ENCODE measurements around the gene XPNPEP3. TPM values are rescaled to one million over a fixed set of nuclear protein-coding genes. Genes with fewer than 3 reads are reported as not detected.
A peak's percentile ranks its signal among the peaks of the same experiment; 100 is the strongest.

XPNPEP3 gene
- polyA plus RNA-seq (2012; ENCODE audit: insufficient read length, low read depth) = 13.9 TPM

- TF ChIP-seq TAF1 (IDR thresholded peaks at IDR 0.05; ENCODE audit: borderline replicate concordance, insufficient read depth, low read length) = peak; percentile 72; the same call in 1 of the 2 replicates
- TF ChIP-seq POLR2AphosphoS5 (IDR thresholded peaks at IDR 0.05; ENCODE audit: low read depth, low read length) = peak; percentile 57; the same call in 1 of the 2 replicates
- TF ChIP-seq FOXP2 (optimal IDR thresholded peaks at IDR 0.05; ENCODE audit: borderline replicate concordance, extremely low read depth, extremely low read length, insufficient read depth) = peak; percentile 51
- TF ChIP-seq SIN3A (IDR thresholded peaks at IDR 0.05; ENCODE audit: borderline replicate concordance, insufficient read depth, low read length) = no peak
Measured at GRCh38 chr22:40856513-40857308, at the start of gene XPNPEP3, which contains the start of gene ST13. TSS of gene XPNPEP3 (plus strand) at chr22:40857148. CDS start at chr22:40857182, 34 bp downstream. TSS of gene ST13 (minus strand) at chr22:40856639. CDS start at chr22:40856540, 99 bp downstream.

- TF ChIP-seq FOXP2 (optimal IDR thresholded peaks at IDR 0.05; ENCODE audit: borderline replicate concordance, extremely low read depth, extremely low read length, insufficient read depth) = no peak
- no peak for TF ChIP-seq SIN3A (IDR thresholded peaks at IDR 0.05; ENCODE audit: borderline replicate concordance, insufficient read depth, low read length)
- TF ChIP-seq TAF1 (IDR thresholded peaks at IDR 0.05; ENCODE audit: borderline replicate concordance, insufficient read depth, low read length) = no peak
- TF ChIP-seq, protein P1, sequence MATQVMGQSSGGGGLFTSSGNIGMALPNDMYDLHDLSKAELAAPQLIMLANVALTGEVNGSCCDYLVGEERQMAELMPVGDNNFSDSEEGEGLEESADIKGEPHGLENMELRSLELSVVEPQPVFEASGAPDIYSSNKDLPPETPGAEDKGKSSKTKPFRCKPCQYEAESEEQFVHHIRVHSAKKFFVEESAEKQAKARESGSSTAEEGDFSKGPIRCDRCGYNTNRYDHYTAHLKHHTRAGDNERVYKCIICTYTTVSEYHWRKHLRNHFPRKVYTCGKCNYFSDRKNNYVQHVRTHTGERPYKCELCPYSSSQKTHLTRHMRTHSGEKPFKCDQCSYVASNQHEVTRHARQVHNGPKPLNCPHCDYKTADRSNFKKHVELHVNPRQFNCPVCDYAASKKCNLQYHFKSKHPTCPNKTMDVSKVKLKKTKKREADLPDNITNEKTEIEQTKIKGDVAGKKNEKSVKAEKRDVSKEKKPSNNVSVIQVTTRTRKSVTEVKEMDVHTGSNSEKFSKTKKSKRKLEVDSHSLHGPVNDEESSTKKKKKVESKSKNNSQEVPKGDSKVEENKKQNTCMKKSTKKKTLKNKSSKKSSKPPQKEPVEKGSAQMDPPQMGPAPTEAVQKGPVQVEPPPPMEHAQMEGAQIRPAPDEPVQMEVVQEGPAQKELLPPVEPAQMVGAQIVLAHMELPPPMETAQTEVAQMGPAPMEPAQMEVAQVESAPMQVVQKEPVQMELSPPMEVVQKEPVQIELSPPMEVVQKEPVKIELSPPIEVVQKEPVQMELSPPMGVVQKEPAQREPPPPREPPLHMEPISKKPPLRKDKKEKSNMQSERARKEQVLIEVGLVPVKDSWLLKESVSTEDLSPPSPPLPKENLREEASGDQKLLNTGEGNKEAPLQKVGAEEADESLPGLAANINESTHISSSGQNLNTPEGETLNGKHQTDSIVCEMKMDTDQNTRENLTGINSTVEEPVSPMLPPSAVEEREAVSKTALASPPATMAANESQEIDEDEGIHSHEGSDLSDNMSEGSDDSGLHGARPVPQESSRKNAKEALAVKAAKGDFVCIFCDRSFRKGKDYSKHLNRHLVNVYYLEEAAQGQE (IDR thresholded peaks at IDR 0.05; ENCODE audit: insufficient read depth in 1 of 2, low read depth in 2 of 2, low read length in 2 of 2) = no peak
- TF ChIP-seq POLR2AphosphoS5 (IDR thresholded peaks at IDR 0.05; ENCODE audit: low read depth, low read length) = no peak
Measured at GRCh38 chr22:40808018-40808841, 48.7 kb upstream of the XPNPEP3 start.

DNA sequence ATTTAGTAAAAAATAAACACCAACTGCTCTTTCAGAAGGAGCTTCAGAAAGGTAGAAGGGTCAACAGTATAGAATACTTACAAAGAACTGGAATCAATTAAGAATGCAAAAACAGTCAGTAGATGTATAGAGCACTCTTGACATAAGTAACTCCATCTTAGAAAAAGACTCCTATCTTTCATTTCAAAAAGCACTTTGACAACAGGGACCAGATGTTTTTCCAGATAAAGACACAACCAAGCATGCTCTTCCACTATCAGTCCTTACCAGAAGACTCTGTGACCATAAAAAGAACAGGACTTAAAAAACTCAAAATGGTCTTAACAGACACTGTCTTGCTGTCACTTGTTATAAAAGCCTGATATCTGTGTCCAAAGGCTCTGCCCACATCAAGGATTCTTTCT, 43.0 kb upstream of the XPNPEP3 start:
- TF ChIP-seq SIN3A (IDR thresholded peaks at IDR 0.05; ENCODE audit: borderline replicate concordance, insufficient read depth, low read length) (no peak), TAF1 (IDR thresholded peaks at IDR 0.05; ENCODE audit: borderline replicate concordance, insufficient read depth, low read length) (no peak), POLR2AphosphoS5 (IDR thresholded peaks at IDR 0.05; ENCODE audit: low read depth, low read length) (no peak), FOXP2 (optimal IDR thresholded peaks at IDR 0.05; ENCODE audit: borderline replicate concordance, extremely low read depth, extremely low read length, insufficient read depth) (no peak)
- TF ChIP-seq, protein P1 (IDR thresholded peaks at IDR 0.05; ENCODE audit: insufficient read depth in 1 of 2, low read depth in 2 of 2, low read length in 2 of 2) = no peak

DNA sequence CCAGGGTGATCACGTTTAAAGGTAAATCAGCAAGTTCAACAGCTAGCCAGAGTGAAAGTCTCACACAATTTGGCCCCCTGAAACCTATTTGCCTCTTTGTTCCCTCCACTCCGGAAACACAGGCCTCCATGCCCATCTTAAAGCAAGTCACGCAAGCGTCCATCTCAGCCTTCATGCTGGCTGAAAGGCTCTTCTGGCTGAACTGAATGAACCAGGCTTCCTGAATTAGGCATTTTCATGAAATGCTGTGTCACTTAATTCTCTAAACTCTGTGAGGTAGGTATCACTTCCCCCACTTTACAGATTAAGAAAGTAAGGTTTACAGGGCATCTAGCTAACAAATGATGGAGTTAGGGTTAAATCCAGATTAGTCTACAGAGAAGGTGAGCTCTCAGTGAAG, 39.2 kb upstream of the XPNPEP3 start:
- TF ChIP-seq TAF1 (IDR thresholded peaks at IDR 0.05; ENCODE audit: borderline replicate concordance, insufficient read depth, low read length) = no peak
- no peak for TF ChIP-seq FOXP2 (optimal IDR thresholded peaks at IDR 0.05; ENCODE audit: borderline replicate concordance, extremely low read depth, extremely low read length, insufficient read depth)
- no peak for TF ChIP-seq POLR2AphosphoS5 (IDR thresholded peaks at IDR 0.05; ENCODE audit: low read depth, low read length)
- no peak for TF ChIP-seq SIN3A (IDR thresholded peaks at IDR 0.05; ENCODE audit: borderline replicate concordance, insufficient read depth, low read length)
- TF ChIP-seq, protein P1 (IDR thresholded peaks at IDR 0.05; ENCODE audit: insufficient read depth in 1 of 2, low read depth in 2 of 2, low read length in 2 of 2) = no peak

DNA sequence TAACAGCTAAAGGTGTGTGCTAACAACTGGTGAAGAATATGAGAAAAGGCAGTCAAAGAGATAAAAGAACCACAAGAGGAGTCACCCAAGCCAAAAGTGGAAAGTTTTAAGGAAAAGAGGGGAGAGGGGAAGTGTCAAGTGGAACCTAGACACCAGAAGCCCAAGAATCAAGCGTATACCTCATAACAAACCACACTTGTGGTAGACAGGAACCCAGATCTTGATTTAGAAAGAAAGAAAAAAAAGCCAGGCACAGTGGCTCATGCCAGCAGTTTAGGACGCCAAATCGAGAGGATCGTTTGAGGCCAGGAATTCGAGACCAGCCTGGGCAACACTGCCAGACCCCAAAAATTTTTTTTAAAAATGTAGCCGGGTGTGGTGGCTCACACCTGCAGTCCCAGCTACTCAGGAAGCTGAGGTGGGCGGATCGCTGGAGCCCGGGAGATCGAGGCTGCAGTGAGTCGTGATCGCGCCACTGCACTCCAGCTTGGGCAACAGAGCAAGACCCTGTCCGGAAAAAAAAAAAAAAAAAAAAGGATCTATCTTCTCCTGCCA, 38.7 kb upstream of the XPNPEP3 start:
- TF ChIP-seq POLR2AphosphoS5 (IDR thresholded peaks at IDR 0.05; ENCODE audit: low read depth, low read length) = no peak
- no peak for TF ChIP-seq TAF1 (IDR thresholded peaks at IDR 0.05; ENCODE audit: borderline replicate concordance, insufficient read depth, low read length)
- TF ChIP-seq, protein P1 (IDR thresholded peaks at IDR 0.05; ENCODE audit: insufficient read depth in 1 of 2, low read depth in 2 of 2, low read length in 2 of 2) = no peak
- no peak for TF ChIP-seq SIN3A (IDR thresholded peaks at IDR 0.05; ENCODE audit: borderline replicate concordance, insufficient read depth, low read length)
- no peak for TF ChIP-seq FOXP2 (optimal IDR thresholded peaks at IDR 0.05; ENCODE audit: borderline replicate concordance, extremely low read depth, extremely low read length, insufficient read depth)
